ENCODE data around the gene CNST. TPM values are rescaled to one million over a fixed set of nuclear protein-coding genes. Genes with fewer than 3 reads are reported as not detected.

Gene CNST
- total and polyA plus RNA-seq, 9 of the 15 experiments (the other 6 are each of a cell fraction or from before 2014, with no cell fraction given), result 17.0 to 55.3 (median 30.8) TPM

- no peaks in the 10 kb centered on the region for H3K9me1 ChIP-seq (ENCODE audit: control insufficient read depth, insufficient read depth, low read length)
- TF ChIP-seq NCOA1 (IDR thresholded peaks at IDR 0.05; ENCODE audit: low read depth) (no peak), SMAD1 (IDR thresholded peaks at IDR 0.05; ENCODE audit: low read depth, low read length, partially characterized antibody) (no peak), CBX5 (IDR thresholded peaks at IDR 0.05; ENCODE audit: borderline replicate concordance, low read depth) (no peak), HEY1 (CRISPR knock-in tag; IDR thresholded peaks at IDR 0.05; ENCODE audit: borderline replicate concordance) (no peak), CAMTA2 (CRISPR knock-in tag; conservative IDR thresholded peaks at IDR 0.05) (no peak), HIVEP1 (CRISPR knock-in tag; IDR thresholded peaks at IDR 0.05) (no peak), HOMEZ (CRISPR knock-in tag; IDR thresholded peaks at IDR 0.05) (no peak), ZNF212 (CRISPR knock-in tag; IDR thresholded peaks at IDR 0.05) (no peak), ZNF217 (CRISPR knock-in tag; IDR thresholded peaks at IDR 0.05) (no peak), E2F3 (CRISPR knock-in tag; IDR thresholded peaks at IDR 0.05) (no peak), GABPA (tag; conservative IDR thresholded peaks at IDR 0.05; ENCODE audit: low read depth) (no peak), HNRNPH1 (optimal IDR thresholded peaks at IDR 0.05; ENCODE audit: low read depth, low read length) (no peak), TEAD2 (tag; IDR thresholded peaks at IDR 0.05) (no peak)
- H3K27ac ChIP-seq (ENCODE audit: extremely low read depth, low read depth, low read length), result no peak overlapping the region
- ATAC-seq (no peak), FAIRE-seq (no peak), DNase-seq (ENCODE audit: extremely low read depth in 1 of 4, low spot score in 3 of 4) (no peak)
- no TSS peak for BruUV-seq (replicated peaks)
- no peak overlapping the region for H3K9ac ChIP-seq (ENCODE audit: insufficient read depth in 1 of 2, low read depth in 2 of 2, low read length in 2 of 2)
- H3K4me3 ChIP-seq, result no peak overlapping the region
- H3K9me3 ChIP-seq (replicated peaks; ENCODE audit: control insufficient read depth, insufficient read depth, low read depth, low read length), result no peaks in the 10 kb centered on the region
- H3K4me1 ChIP-seq (replicated peaks in 1 of 2; ENCODE audit: control insufficient read depth in 2 of 2, insufficient read depth in 2 of 2, low read length in 2 of 2), result no peaks in the 10 kb centered on the region
- no peaks in the 10 kb centered on the region for H3K27me3 ChIP-seq (ENCODE audit: control insufficient read depth in 2 of 2, insufficient read depth in 2 of 2, low read length in 2 of 2)
- no peaks in the 10 kb centered on the region for H4K20me1 ChIP-seq (replicated peaks; ENCODE audit: control insufficient read depth, insufficient read depth, low read length)
- WGBS (ENCODE audit: insufficient coverage, low coverage, missing lambda C conversion rate), result 94% methylated on average over 5 of the region's 5 CpGs
- ChIA-PET POLR2A (interaction anchor here (0.6 to 1.0 kb wide), 2 partner anchors 9 to 29 kb away, joined by 3 read pairs; no protein-coding TSS in a partner anchor), CTCF (ENCODE audit: low intra/inter-chr PET ratio) (no interaction called here)
- in situ Hi-C loops (cut with MboI), result no loop called here
- no peak overlapping the region for H2AFZ ChIP-seq (ENCODE audit: low read depth, low read length)
- no peak overlapping the region for H3K4me2 ChIP-seq (ENCODE audit: insufficient read depth, low read length)
- intact Hi-C loops (cut with micrococcal nuclease), result no loop called here
- H3K36me3 ChIP-seq (ENCODE audit: control insufficient read depth, insufficient read depth, low read length), result peaks cover 56% of the 10 kb centered on the region
- H3K79me2 ChIP-seq (ENCODE audit: control insufficient read depth, insufficient read depth, low read length), result no peaks in the 10 kb centered on the region; the same call in 2 of the 3 replicates
Measured at GRCh38 chr1:246667773-246668172, 101.5 kb downstream of the CNST start.

Measured in K562 (cell line).